GM23338 (cell line): Measurements from ENCODE around the gene COMTD1. TPM values are rescaled to one million over a fixed set of nuclear protein-coding genes. Genes with fewer than 3 reads are reported as not detected.
A peak's percentile ranks its signal among the peaks of the same experiment; 100 is the strongest.

ENCODE experiments used
- ATAC-seq: fragments of 200-7000 bp; cut with Tn5 transposase; 3 replicates; pipeline ENCODE4 v1.9.1; 2020
- DNase-seq: peaks from one replicate; pipeline ENCODE4 v3.0.0-alpha.2; 2015; ENCODE audit warnings: low spot score
- H2AFZ ChIP-seq: fragments of 200-600 bp; sonication (generic); 2 replicates; pipeline ENCODE4 v1.8.0; 2016; ENCODE audit warnings: antibody characterized with exemption, mild to moderate bottlenecking, moderate library complexity
- H3F3A ChIP-seq: fragments of 200-600 bp; sonication (generic); replicated peaks from 2 replicates; pipeline ENCODE4 v1.8.0; 2017; ENCODE audit warnings: antibody characterized with exemption, mixed run types, low read depth
- H3K27ac ChIP-seq: fragments of 200-600 bp; sonication (generic); 2 replicates; pipeline ENCODE4 v1.6.1; 2016; ENCODE audit warnings: low read depth
- H3K27me3 ChIP-seq: fragments of 200-600 bp; sonication (generic); 2 replicates; pipeline ENCODE4 v1.8.0; 2016; ENCODE audit warnings: mild to moderate bottlenecking, mixed run types, moderate library complexity; ENCODE audit not compliant: insufficient read depth
- H3K36me3 ChIP-seq: fragments of 200-600 bp; sonication (generic); 2 replicates; pipeline ENCODE4 v1.8.0; 2016; ENCODE audit warnings: mild to moderate bottlenecking; ENCODE audit not compliant: insufficient read depth
- H3K4me1 ChIP-seq: fragments of 200-600 bp; sonication (generic); 2 replicates; pipeline ENCODE4 v1.8.0; 2016; ENCODE audit warnings: mild to moderate bottlenecking, moderate library complexity; ENCODE audit not compliant: insufficient read depth
- H3K4me2 ChIP-seq: fragments of 200-600 bp; sonication (generic); 2 replicates; pipeline ENCODE4 v1.7.1; 2017; ENCODE audit warnings: mixed run types
- H3K4me3 ChIP-seq: fragments of 200-600 bp; sonication (generic); 2 replicates; pipeline ENCODE4 v1.6.1; 2016; ENCODE audit warnings: mixed run types
- H3K79me2 ChIP-seq: fragments of 200-600 bp; sonication (generic); replicated peaks from 2 replicates; pipeline ENCODE4 v1.8.0; 2017; ENCODE audit warnings: mild to moderate bottlenecking; ENCODE audit not compliant: insufficient read depth
- H3K9me2 ChIP-seq: fragments of 200-600 bp; sonication (generic); 2 replicates; pipeline ENCODE4 v1.8.0; 2017; ENCODE audit not compliant: insufficient read depth
- H4K20me1 ChIP-seq: fragments of 200-600 bp; sonication (generic); replicated peaks from 2 replicates; pipeline ENCODE4 v1.8.0; 2017; ENCODE audit warnings: mild to moderate bottlenecking; ENCODE audit not compliant: insufficient read depth
- H3K27ac Mint-ChIP-seq: 2 replicates; pipeline ENCODE4 v1.8.0; 2020; ENCODE audit warnings: inconsistent platforms, mild to moderate bottlenecking, moderate library complexity, mixed read lengths
- H3K27me3 Mint-ChIP-seq: 3 replicates; pipeline ENCODE4 v1.8.0; 2022; ENCODE audit warnings: low read depth, mild to moderate bottlenecking, moderate library complexity, mixed read lengths, inconsistent platforms; ENCODE audit not compliant: insufficient read depth, poor library complexity
- H3K36me3 Mint-ChIP-seq: 3 replicates; pipeline ENCODE4 v1.8.0; 2021; ENCODE audit warnings: low read depth, mild to moderate bottlenecking, inconsistent platforms, moderate library complexity, mixed read lengths
- H3K4me1 Mint-ChIP-seq: 3 replicates; pipeline ENCODE4 v1.8.0; 2020; ENCODE audit warnings: mild to moderate bottlenecking, inconsistent platforms, mixed read lengths
- H3K4me3 Mint-ChIP-seq: 3 replicates; pipeline ENCODE4 v1.8.0; 2021; ENCODE audit warnings: moderate library complexity, mild to moderate bottlenecking, inconsistent platforms, mixed read lengths
- H3K9me3 Mint-ChIP-seq: 3 replicates; pipeline ENCODE4 v1.8.0; 2020; ENCODE audit warnings: moderate library complexity, mild to moderate bottlenecking, inconsistent platforms, mixed read lengths
- CTCF ChIP-seq, 2 experiments: fragments of 200-600 bp in 1 of 2; sonication (generic) in 1 of 2; conservative IDR thresholded peaks; 2 replicates each; pipeline versions ENCODE4 v1.5.1 to v1.6.1; 2016 to 2017; ENCODE audit warnings: antibody characterized with exemption in 2 of 2, low read depth in 2 of 2, mild to moderate bottlenecking in 2 of 2, moderate library complexity in 1 of 2
- ETS1 ChIP-seq: IDR thresholded peaks from 2 replicates; pipeline ENCODE4 v1.6.1; 2016; ENCODE audit warnings: antibody characterized with exemption
- EZH2 ChIP-seq: fragments of 200-600 bp; sonication (generic); IDR thresholded peaks from one replicate; pipeline ENCODE4 v1.8.0; 2017; ENCODE audit warnings: antibody characterized with exemption, mild to moderate bottlenecking, low read depth; ENCODE audit not compliant: unreplicated experiment
- EZH2phosphoT487 ChIP-seq: fragments of 200-600 bp; sonication (generic); IDR thresholded peaks from one replicate; pipeline ENCODE4 v1.8.1; 2018; ENCODE audit warnings: antibody characterized with exemption; ENCODE audit not compliant: unreplicated experiment
- REST ChIP-seq: IDR thresholded peaks from one replicate; pipeline ENCODE4 v1.6.1; 2018; ENCODE audit warnings: antibody characterized with exemption; ENCODE audit not compliant: unreplicated experiment
- STAT1 ChIP-seq: IDR thresholded peaks from one replicate; pipeline ENCODE4 v1.6.1; 2016; ENCODE audit warnings: antibody characterized with exemption; ENCODE audit not compliant: unreplicated experiment
- ZNF114 ChIP-seq: fragments of 250-450 bp; sonication (Bioruptor Pico); IDR thresholded peaks from 2 replicates; pipeline ENCODE4 v1.5.0; 2020; ENCODE audit warnings: mild to moderate bottlenecking, moderate library complexity
- ZNF331 ChIP-seq: fragments of 250-450 bp; sonication (Bioruptor Pico); IDR thresholded peaks from 2 replicates; pipeline ENCODE4 v1.5.0; 2020; ENCODE audit warnings: low read depth, mild to moderate bottlenecking, moderate library complexity
- polyA plus RNA-seq: library from polyadenylated mRNA; unstranded; fragments of >200 nt; fragmentation: Nextera tagmentation; extraction: Ambion mirVana; gene quantifications from 2 replicates; pipeline ENCODE4 v1.2.1, GENCODE V29; 2016
- total RNA-seq: library from RNA; depleted of rRNA; stranded (reverse); fragments of >200 nt; shearing (Covaris generic); gene quantifications from 2 replicates; pipeline ENCODE4 v1.2.3, GENCODE V29; 2014

The COMTD1 gene
- total and polyA plus RNA-seq, 2 experiments from 2014 or later, result 40.0 to 46.7 TPM

GRCh38 chr10:75283671-75284470, 48.1 kb upstream of the COMTD1 start:
- H3K36me3 ChIP-seq, result no peaks in the 10 kb centered on the region
- H3K4me1 ChIP-seq, result peaks cover 9% of the 10 kb centered on the region
- H3K27me3 ChIP-seq, result peaks cover 18% of the 10 kb centered on the region; the same call in 1 of the 2 replicates
- Mint-ChIP-seq H3K9me3 (no peaks in the 10 kb centered on the region; the same call in 2 of the 3 replicates), H3K4me3 (peak overlapping the region; percentile 82), H3K4me1 (peaks cover 19% of the 10 kb centered on the region), H3K27ac (no peak overlapping the region), H3K36me3 (no peaks in the 10 kb centered on the region), H3K27me3 (peaks cover 18% of the 10 kb centered on the region)
- peak overlapping the region; percentile 73 for H3K4me3 ChIP-seq
- H2AFZ ChIP-seq, result peak overlapping the region; percentile 88
- H3K27ac ChIP-seq, result no peak overlapping the region
- no peaks in the 10 kb centered on the region for H3F3A ChIP-seq
- peaks cover 7% of the 10 kb centered on the region; the same call in 1 of the 2 replicates for H3K9me2 ChIP-seq
- DNase-seq (no peak), ATAC-seq (peak; percentile 42)
- H3K4me2 ChIP-seq, result peak overlapping the region; percentile 88
- TF ChIP-seq REST, result no peak
- TF ChIP-seq EZH2, result no peak
- TF ChIP-seq ZNF114 (CRISPR knock-in tag), result no peak
- TF ChIP-seq EZH2phosphoT487, result no peak
- no peak for TF ChIP-seq CTCF (conservative IDR thresholded peaks at IDR 0.05; ENCODE audit: low read depth in 2 of 2)
- no peak for TF ChIP-seq STAT1
- no peak for TF ChIP-seq ZNF331
- no peak for TF ChIP-seq ETS1
- no peaks in the 10 kb centered on the region for H4K20me1 ChIP-seq
- no peaks in the 10 kb centered on the region for H3K79me2 ChIP-seq
